GM19372 (cell line): ENCODE measurements around the gene RNF144B.
"Not testable (repeated sequence)": the region's sequence is repeated elsewhere in the genome, so short reads cannot be mapped to it uniquely, and the experiment has no call there.

Experiments
- ATAC-seq: cut with Tn5 transposase; IDR thresholded peaks from one replicate; pipeline ENCODE4 v1.9.1; 2021; ENCODE audit warnings: mild to moderate bottlenecking, low read depth, moderate library complexity; ENCODE audit not compliant: unreplicated experiment

RNF144B gene

GRCh38 chr6:18368277-18369105, 18.7 kb upstream of the RNF144B start:
- ATAC-seq: no peak

- no peak for ATAC-seq
Measured at GRCh38 chr6:18371010-18371409, 16.1 kb upstream of the RNF144B start.

GRCh38 chr6:18371656-18372055, 15.5 kb upstream of the RNF144B start:
- no peak for ATAC-seq

- no peak for ATAC-seq
Measured at GRCh38 chr6:18380158-18380836, 6.9 kb upstream of the RNF144B start.

- ATAC-seq: no peak
Measured at GRCh38 chr6:18380851-18381250, 6.3 kb upstream of the RNF144B start.

- no peak for ATAC-seq
Measured at GRCh38 chr6:18383441-18383840, 3.7 kb upstream of the RNF144B start.

- no peak for ATAC-seq
Measured at GRCh38 chr6:18384621-18385020, 2.5 kb upstream of the RNF144B start.

- no peak for ATAC-seq
Measured at GRCh38 chr6:18386298-18386976, 713 bp upstream of the RNF144B start.

- ATAC-seq: no peak
Measured at GRCh38 chr6:18388271-18388670, 1.1 kb downstream of the RNF144B start.

GRCh38 chr6:18388942-18389341, 1.8 kb downstream of the RNF144B start:
- no peak for ATAC-seq

GRCh38 chr6:18389479-18389878, 2.3 kb downstream of the RNF144B start:
- ATAC-seq: no peak

GRCh38 chr6:18390476-18390875, 3.3 kb downstream of the RNF144B start:
- no peak for ATAC-seq

- no peak for ATAC-seq
Measured at GRCh38 chr6:18391023-18391422, 3.9 kb downstream of the RNF144B start.

- ATAC-seq: no peak
Measured at GRCh38 chr6:18392346-18392877, 5.3 kb downstream of the RNF144B start.

- ATAC-seq: no peak
Measured at GRCh38 chr6:18393698-18394097, 6.5 kb downstream of the RNF144B start.

GRCh38 chr6:18395177-18395855, 8.2 kb downstream of the RNF144B start:
- no peak for ATAC-seq

- ATAC-seq: no peak
Measured at GRCh38 chr6:18395856-18396197, 8.7 kb downstream of the RNF144B start.

- no peak for ATAC-seq
Measured at GRCh38 chr6:18397701-18398100, 10.6 kb downstream of the RNF144B start.

- not testable (repeated sequence) for ATAC-seq
Measured at GRCh38 chr6:18398225-18398624, 11.1 kb downstream of the RNF144B start.

GRCh38 chr6:18400831-18401446, 13.8 kb downstream of the RNF144B start:
- ATAC-seq: peak; percentile 83
